H9 (cell line): ENCODE results near the gene HSFX2. TPM values are rescaled to one million over a fixed set of nuclear protein-coding genes. Genes with fewer than 3 reads are reported as not detected.
"Not testable (repeated sequence)": the region's sequence is repeated elsewhere in the genome, so short reads cannot be mapped to it uniquely, and the experiment has no call there.

Source experiments
- DNase-seq: peaks from one replicate; pipeline ENCODE4 v3.0.0-alpha.2; 2017
- H2AFZ ChIP-seq: one replicate; pipeline ENCODE4 v1.6.1; 2013; ENCODE audit warnings: mild to moderate bottlenecking, low read length, control low read depth, moderate library complexity
- H2AK5ac ChIP-seq: 2 replicates; pipeline ENCODE4 v1.6.1; 2013; ENCODE audit warnings: low read length, control low read depth, mixed read lengths; ENCODE audit not compliant: insufficient read length
- H2BK120ac ChIP-seq: one replicate; pipeline ENCODE4 v1.6.1; 2013; ENCODE audit warnings: low read depth, mild to moderate bottlenecking, low read length, control low read depth, inconsistent platforms; ENCODE audit not compliant: poor library complexity, severe bottlenecking
- H2BK12ac ChIP-seq: 2 replicates; pipeline ENCODE4 v1.6.1; 2013; ENCODE audit warnings: low read length, control low read depth, mixed read lengths, low read depth; ENCODE audit not compliant: insufficient read length
- H2BK15ac ChIP-seq: 2 replicates; pipeline ENCODE4 v1.6.1; 2013; ENCODE audit warnings: low read depth, low read length, control low read depth
- H2BK20ac ChIP-seq: one replicate; pipeline ENCODE4 v1.6.1; 2013; ENCODE audit warnings: low read depth, mild to moderate bottlenecking, low read length, control low read depth, inconsistent platforms; ENCODE audit not compliant: poor library complexity, severe bottlenecking
- H2BK5ac ChIP-seq: 2 replicates; pipeline ENCODE4 v1.6.1; 2013; ENCODE audit warnings: low read length, control low read depth, mixed read lengths; ENCODE audit not compliant: insufficient read length
- H3K14ac ChIP-seq: 2 replicates; pipeline ENCODE4 v1.6.1; 2013; ENCODE audit warnings: low read length, control low read depth; ENCODE audit not compliant: insufficient read depth
- H3K18ac ChIP-seq: 2 replicates; pipeline ENCODE4 v1.6.1; 2013; ENCODE audit warnings: low read depth, mild to moderate bottlenecking, mixed read lengths, low read length, control low read depth; ENCODE audit not compliant: insufficient read length
- H3K23ac ChIP-seq: 2 replicates; pipeline ENCODE4 v1.6.1; 2013; ENCODE audit warnings: low read length, control low read depth, mixed read lengths, low read depth; ENCODE audit not compliant: insufficient read length
- H3K23me2 ChIP-seq: 2 replicates; pipeline ENCODE4 v1.6.1; 2013; ENCODE audit warnings: low read depth, mild to moderate bottlenecking, mixed read lengths, low read length, control low read depth; ENCODE audit not compliant: insufficient read length, poor library complexity, severe bottlenecking
- H3K27ac ChIP-seq: 2 replicates; pipeline ENCODE4 v1.5.1; 2013; ENCODE audit warnings: low read length, control low read depth, mixed read lengths, low read depth; ENCODE audit not compliant: insufficient read length
- H3K27me3 ChIP-seq: 2 replicates; pipeline ENCODE4 v1.6.1; 2013; ENCODE audit warnings: low read length, control low read depth, inconsistent platforms; ENCODE audit not compliant: insufficient read depth
- H3K4ac ChIP-seq: 2 replicates; pipeline ENCODE4 v1.6.1; 2013; ENCODE audit warnings: low read depth, mild to moderate bottlenecking, control low read depth, inconsistent platforms, low read length, moderate library complexity
- H3K4me1 ChIP-seq: 2 replicates; pipeline ENCODE4 v1.6.1; 2013; ENCODE audit warnings: low read length, control low read depth, inconsistent platforms; ENCODE audit not compliant: insufficient read depth
- H3K4me2 ChIP-seq: 2 replicates; pipeline ENCODE4 v1.6.1; 2013; ENCODE audit warnings: low read length, control low read depth, mixed read lengths; ENCODE audit not compliant: insufficient read length, insufficient read depth
- H3K56ac ChIP-seq: 2 replicates; pipeline ENCODE4 v1.6.1; 2013; ENCODE audit warnings: low read depth, mild to moderate bottlenecking, mixed read lengths, low read length, control low read depth; ENCODE audit not compliant: insufficient read length
- H3K79me1 ChIP-seq: 2 replicates; pipeline ENCODE4 v1.6.1; 2013; ENCODE audit warnings: low read depth, mild to moderate bottlenecking, moderate library complexity, low read length, control low read depth, inconsistent platforms; ENCODE audit not compliant: insufficient read depth, poor library complexity, severe bottlenecking
- H3K79me2 ChIP-seq: 2 replicates; pipeline ENCODE4 v1.6.1; 2013; ENCODE audit warnings: low read length, control low read depth, inconsistent platforms; ENCODE audit not compliant: insufficient read depth
- H3K9ac ChIP-seq: 2 replicates; pipeline ENCODE4 v1.6.1; 2013; ENCODE audit warnings: low read length, control low read depth, mixed read lengths; ENCODE audit not compliant: insufficient read length; ENCODE audit errors: extremely low read depth
- H3K9me3 ChIP-seq: one replicate; pipeline ENCODE4 v1.6.1; 2013; ENCODE audit warnings: low read depth, low read length, inconsistent platforms; ENCODE audit not compliant: control insufficient read depth
- H3T11ph ChIP-seq: one replicate; pipeline ENCODE4 v1.6.1; 2013; ENCODE audit warnings: mild to moderate bottlenecking, low read length, control low read depth, inconsistent platforms
- H4K20me1 ChIP-seq: one replicate; pipeline ENCODE4 v1.6.1; 2013; ENCODE audit not compliant: control insufficient read depth, insufficient read length, insufficient read depth
- H4K5ac ChIP-seq: 2 replicates; pipeline ENCODE4 v1.6.1; 2013; ENCODE audit warnings: low read depth, mild to moderate bottlenecking, mixed read lengths, low read length, control low read depth; ENCODE audit not compliant: insufficient read length
- H4K8ac ChIP-seq: replicated peaks from 2 replicates; pipeline ENCODE4 v1.6.1; 2013; ENCODE audit warnings: low read length, control low read depth, mixed read lengths, low read depth; ENCODE audit not compliant: insufficient read length
- H4K91ac ChIP-seq: 2 replicates; pipeline ENCODE4 v1.6.1; 2013; ENCODE audit warnings: low read depth, mild to moderate bottlenecking, moderate library complexity, mixed read lengths, low read length, control low read depth; ENCODE audit not compliant: insufficient read length
- H3K27ac Mint-ChIP-seq, 3 experiments: 2 replicates in 2 of 3; 3 replicates in 1 of 3; pipeline ENCODE4 v1.8.0; 2020 to 2021; ENCODE audit warnings: mixed read lengths in 3 of 3, mild to moderate bottlenecking in 1 of 3, moderate library complexity in 1 of 3
- H3K27me3 Mint-ChIP-seq: 2 replicates; pipeline ENCODE4 v1.8.0; 2021; ENCODE audit warnings: low read depth, mild to moderate bottlenecking, moderate library complexity, mixed read lengths
- H3K36me3 Mint-ChIP-seq, 3 experiments: 2 replicates in 2 of 3; 3 replicates in 1 of 3; pipeline ENCODE4 v1.8.0; 2020 to 2021; ENCODE audit warnings: low read depth in 3 of 3, mixed read lengths in 3 of 3; ENCODE audit not compliant: insufficient read depth in 1 of 3
- H3K4me1 Mint-ChIP-seq, 2 experiments: 2 replicates each; pipeline ENCODE4 v1.8.0; 2020; ENCODE audit warnings: mixed read lengths in 2 of 2
- H3K4me3 Mint-ChIP-seq, 2 experiments: 2 replicates in 1 of 2; 3 replicates in 1 of 2; pipeline ENCODE4 v1.8.0; 2020 to 2021; ENCODE audit warnings: mild to moderate bottlenecking in 2 of 2, mixed read lengths in 2 of 2, moderate library complexity in 1 of 2
- H3K9me3 Mint-ChIP-seq, 2 experiments: 2 replicates in 1 of 2; 3 replicates in 1 of 2; pipeline ENCODE4 v1.8.0; 2020; ENCODE audit warnings: mild to moderate bottlenecking in 2 of 2, mixed read lengths in 2 of 2, moderate library complexity in 1 of 2
- WGBS: extraction: QIAGEN DNeasy Blood & Tissue Kit; methylation state at CpG from one replicate; pipeline ENCODE4 v1.1.7; 2013; ENCODE audit warnings: missing lambda C conversion rate, low lambda C conversion rate, mixed read lengths; ENCODE audit not compliant: insufficient read length; ENCODE audit errors: extremely low coverage; 5-methylcytosine and 5-hydroxymethylcytosine counted together
- total RNA-seq: library from RNA; stranded (reverse); gene quantifications from 2 replicates; pipeline ENCODE4 v1.2.1, GENCODE V29; 2021
- TF ChIP-seq, protein P1 (sequence below): fragments of 200-600 bp; sonication (generic); conservative IDR thresholded peaks from 3 replicates; pipeline ENCODE4 v1.8.0; 2021; ENCODE audit warnings: antibody characterized with exemption, mild to moderate bottlenecking

HSFX2 gene
- total RNA-seq, 1 experiment from 2014 or later, result not detected

DNA sequence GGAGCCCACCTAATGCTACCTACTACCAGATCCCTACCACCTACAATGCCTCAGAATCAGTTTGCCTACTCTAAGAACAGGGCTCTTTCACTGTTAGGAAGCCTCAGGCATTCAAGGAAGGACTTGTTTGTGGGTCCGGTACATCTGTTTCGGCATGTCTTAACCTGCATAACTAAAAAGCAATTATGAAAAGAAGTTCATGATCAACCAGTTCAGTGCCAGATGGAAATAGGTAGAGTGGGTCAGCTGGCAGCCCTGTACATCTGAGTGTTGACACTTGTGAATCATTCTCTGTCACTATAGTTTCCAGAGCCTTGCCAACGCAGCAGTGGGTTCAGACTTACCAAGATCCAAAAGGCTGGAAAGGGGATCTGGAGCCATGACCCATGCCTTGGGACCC is 33.2 kb upstream of the HSFX2 start:
- Mint-ChIP-seq H3K4me1 (peaks cover 29 to 36% of the 10 kb centered on the region in 2 experiments), H3K27ac (no peak overlapping the region), H3K27me3 (peaks cover 15% of the 10 kb centered on the region), H3K9me3 (peaks cover 66 to 69% of the 10 kb centered on the region in 2 experiments), H3K36me3 (peaks cover 0 to 9% (median 5%) of the 10 kb centered on the region in 3 experiments; a peak in 3 of 7 replicates), H3K4me3 (no peak overlapping the region)
- Histone ChIP-seq H3T11ph (no peak overlapping the region), H3K79me1 (no peaks in the 10 kb centered on the region), H4K8ac (no peak overlapping the region), H2AFZ (no peak overlapping the region), H2BK5ac (no peak overlapping the region), H2AK5ac (no peak overlapping the region), H3K4me1 (no peaks in the 10 kb centered on the region), H2BK120ac (no peak overlapping the region), H4K91ac (no peak overlapping the region), H3K27me3 (no peaks in the 10 kb centered on the region; the same call in 1 of the 2 replicates), H4K5ac (no peak overlapping the region), H3K14ac (no peak overlapping the region), H3K18ac (no peak overlapping the region), H3K4ac (no peak overlapping the region), H3K56ac (no peak overlapping the region), H3K79me2 (peaks cover 4% of the 10 kb centered on the region; the same call in 1 of the 2 replicates), H3K23ac (no peak overlapping the region), H3K23me2 (peaks cover 8% of the 10 kb centered on the region), H3K9me3 (peaks cover 26% of the 10 kb centered on the region), H2BK20ac (no peak overlapping the region), H4K20me1 (no peaks in the 10 kb centered on the region), H3K27ac (no peak overlapping the region), H3K4me2 (no peak overlapping the region), H2BK15ac (no peak overlapping the region), H3K9ac (no peak overlapping the region), H2BK12ac (no peak overlapping the region)
- DNase-seq, result no peak
- TF ChIP-seq, protein P1, sequence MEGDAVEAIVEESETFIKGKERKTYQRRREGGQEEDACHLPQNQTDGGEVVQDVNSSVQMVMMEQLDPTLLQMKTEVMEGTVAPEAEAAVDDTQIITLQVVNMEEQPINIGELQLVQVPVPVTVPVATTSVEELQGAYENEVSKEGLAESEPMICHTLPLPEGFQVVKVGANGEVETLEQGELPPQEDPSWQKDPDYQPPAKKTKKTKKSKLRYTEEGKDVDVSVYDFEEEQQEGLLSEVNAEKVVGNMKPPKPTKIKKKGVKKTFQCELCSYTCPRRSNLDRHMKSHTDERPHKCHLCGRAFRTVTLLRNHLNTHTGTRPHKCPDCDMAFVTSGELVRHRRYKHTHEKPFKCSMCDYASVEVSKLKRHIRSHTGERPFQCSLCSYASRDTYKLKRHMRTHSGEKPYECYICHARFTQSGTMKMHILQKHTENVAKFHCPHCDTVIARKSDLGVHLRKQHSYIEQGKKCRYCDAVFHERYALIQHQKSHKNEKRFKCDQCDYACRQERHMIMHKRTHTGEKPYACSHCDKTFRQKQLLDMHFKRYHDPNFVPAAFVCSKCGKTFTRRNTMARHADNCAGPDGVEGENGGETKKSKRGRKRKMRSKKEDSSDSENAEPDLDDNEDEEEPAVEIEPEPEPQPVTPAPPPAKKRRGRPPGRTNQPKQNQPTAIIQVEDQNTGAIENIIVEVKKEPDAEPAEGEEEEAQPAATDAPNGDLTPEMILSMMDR, result no peak
- WGBS, result no CpG with 5 or more reads among the region's 3 CpGs

DNA sequence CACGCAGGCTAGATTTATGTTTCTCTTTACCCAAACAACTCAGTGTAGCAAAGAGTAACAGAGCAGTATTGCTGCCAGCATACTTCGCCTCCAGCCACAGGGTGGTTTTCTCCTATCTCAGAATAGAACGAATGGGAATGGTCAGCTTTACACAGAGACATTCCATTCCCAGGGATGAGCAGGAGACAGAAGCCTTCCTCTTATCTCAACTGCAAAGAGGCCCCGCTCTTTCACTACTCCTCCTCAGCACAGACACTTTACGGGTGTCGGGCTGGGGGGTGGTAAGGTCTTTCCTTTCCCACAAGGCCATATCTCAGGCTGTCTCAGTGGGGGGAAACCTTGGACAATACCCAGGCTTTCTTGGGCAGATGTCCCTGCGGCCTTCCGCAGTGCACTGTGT is 31.7 kb upstream of the HSFX2 start:
- not testable (repeated sequence) for H3K79me2 ChIP-seq, H3K23me2 ChIP-seq, H3K56ac ChIP-seq, H3K27me3 ChIP-seq, H3T11ph ChIP-seq, H3K23ac ChIP-seq, H3K27ac Mint-ChIP-seq, H2BK20ac ChIP-seq, H2AK5ac ChIP-seq, H3K18ac ChIP-seq, H4K91ac ChIP-seq, H2BK120ac ChIP-seq, H2AFZ ChIP-seq, H3K36me3 Mint-ChIP-seq, H4K8ac ChIP-seq, H3K27me3 Mint-ChIP-seq, H3K4me1 ChIP-seq, H3K27ac ChIP-seq, H3K4me3 Mint-ChIP-seq, H3K14ac ChIP-seq, H2BK5ac ChIP-seq, H2BK15ac ChIP-seq, H3K4me2 ChIP-seq, H3K79me1 ChIP-seq, H2BK12ac ChIP-seq, H3K9ac ChIP-seq, H4K20me1 ChIP-seq, H4K5ac ChIP-seq, H3K4ac ChIP-seq, DNase-seq
- peaks cover 28 to 31% of the 10 kb centered on the region in 2 experiments for H3K4me1 Mint-ChIP-seq
- peaks cover 63 to 65% of the 10 kb centered on the region in 2 experiments for H3K9me3 Mint-ChIP-seq
- WGBS, result no CpG with 5 or more reads among the region's 8 CpGs
- H3K9me3 ChIP-seq, result peaks cover 24% of the 10 kb centered on the region
